GM19438 (cell line): ENCODE data around the gene EXOC6.
"Not testable (repeated sequence)": the region's sequence is repeated elsewhere in the genome, so short reads cannot be mapped to it uniquely, and the experiment has no call there.

Experiments used
- ATAC-seq: cut with Tn5 transposase; IDR thresholded peaks from one replicate; pipeline ENCODE4 v1.9.1; 2021; ENCODE audit warnings: low read depth; ENCODE audit not compliant: unreplicated experiment

The EXOC6 gene

GRCh38 chr10:92873029-92873428, 24.7 kb downstream of the EXOC6 start:
- ATAC-seq, result no peak

- ATAC-seq, result no peak
These were observed 28.3 kb downstream of the EXOC6 start for GRCh38 chr10:92876509-92877036.

GRCh38 chr10:92880233-92880861, 32.0 kb downstream of the EXOC6 start:
- no peak for ATAC-seq

- no peak for ATAC-seq
These were observed 32.6 kb downstream of the EXOC6 start for GRCh38 chr10:92880917-92881316.

- no peak for ATAC-seq
These were observed 38.1 kb downstream of the EXOC6 start for GRCh38 chr10:92886334-92886961.

GRCh38 chr10:92890471-92890870, 42.2 kb downstream of the EXOC6 start:
- ATAC-seq, result no peak

- ATAC-seq, result no peak
These were observed 43.8 kb downstream of the EXOC6 start for GRCh38 chr10:92891885-92892690.

GRCh38 chr10:92892691-92893054, 44.4 kb downstream of the EXOC6 start:
- ATAC-seq, result no peak

- no peak for ATAC-seq
These were observed 45.8 kb downstream of the EXOC6 start for GRCh38 chr10:92894081-92894655.

- ATAC-seq, result no peak
These were observed 49.6 kb downstream of the EXOC6 start for GRCh38 chr10:92897916-92898315.

GRCh38 chr10:92901819-92902251, 53.5 kb downstream of the EXOC6 start:
- no peak for ATAC-seq

GRCh38 chr10:92903633-92904032, 55.3 kb downstream of the EXOC6 start:
- ATAC-seq, result no peak

- ATAC-seq, result no peak
These were observed 59.0 kb downstream of the EXOC6 start for GRCh38 chr10:92907280-92907679.

GRCh38 chr10:92912631-92913030, 64.3 kb downstream of the EXOC6 start:
- not testable (repeated sequence) for ATAC-seq

GRCh38 chr10:92913973-92914372, 65.7 kb downstream of the EXOC6 start:
- no peak for ATAC-seq

GRCh38 chr10:92914478-92915325, 66.4 kb downstream of the EXOC6 start:
- peak; percentile 70 for ATAC-seq

- no peak for ATAC-seq
These were observed 67.6 kb downstream of the EXOC6 start for GRCh38 chr10:92915892-92916291.

- ATAC-seq, result no peak
These were observed 68.1 kb downstream of the EXOC6 start for GRCh38 chr10:92916433-92916832.

GRCh38 chr10:92918603-92919002, 70.3 kb downstream of the EXOC6 start:
- no peak for ATAC-seq

GRCh38 chr10:92920866-92921265, 72.5 kb downstream of the EXOC6 start:
- ATAC-seq, result no peak
